Limb (tissue), 2 donors: Measurements from ENCODE around the gene SYNGR2.
A peak's percentile ranks its signal among the peaks of the same experiment; 100 is the strongest.

Experiments used
- DNase-seq, 2 donors: peaks; one replicate each; pipeline ENCODE4 v3.0.0-alpha.2; 2016; ENCODE audit errors: extremely low spot score in 2 of 2

The SYNGR2 gene

DNA sequence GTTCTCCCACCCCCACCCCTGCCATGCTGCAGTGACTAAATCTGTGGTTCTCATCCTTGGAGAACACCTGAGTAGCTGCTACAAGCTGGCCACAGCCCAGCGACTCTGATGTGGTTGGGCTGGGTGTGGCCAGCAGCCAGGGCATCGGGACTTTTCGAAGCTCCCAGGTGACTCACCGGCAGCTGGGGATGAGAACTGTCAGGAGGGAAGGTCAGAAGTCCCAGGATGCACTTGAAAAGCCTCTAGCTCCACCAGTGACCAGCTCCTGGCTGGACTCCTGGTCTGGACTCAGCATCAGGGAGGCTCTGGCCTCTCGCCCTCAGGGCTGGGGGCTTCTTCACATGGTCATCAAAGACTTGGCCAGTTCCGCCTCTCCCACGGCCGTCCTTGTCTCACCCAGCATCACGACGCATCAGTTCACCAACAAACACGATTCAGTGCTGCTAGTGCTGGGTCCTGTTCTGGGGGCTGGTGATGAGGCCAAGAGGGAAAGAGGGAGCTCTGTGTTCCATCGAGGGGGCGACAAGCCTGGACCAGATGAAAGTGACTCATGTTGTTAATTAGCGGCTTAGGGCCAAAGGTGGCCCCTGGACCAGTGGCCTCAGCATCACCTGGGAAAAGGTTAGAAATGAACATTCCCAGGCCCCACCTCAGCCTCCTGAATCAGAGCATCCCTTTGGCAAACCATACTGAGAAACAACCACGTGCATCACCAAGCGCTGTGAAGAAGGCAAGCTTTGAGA lies 26.1 kb upstream of the SYNGR2 start:
- no peak for DNase-seq

DNA sequence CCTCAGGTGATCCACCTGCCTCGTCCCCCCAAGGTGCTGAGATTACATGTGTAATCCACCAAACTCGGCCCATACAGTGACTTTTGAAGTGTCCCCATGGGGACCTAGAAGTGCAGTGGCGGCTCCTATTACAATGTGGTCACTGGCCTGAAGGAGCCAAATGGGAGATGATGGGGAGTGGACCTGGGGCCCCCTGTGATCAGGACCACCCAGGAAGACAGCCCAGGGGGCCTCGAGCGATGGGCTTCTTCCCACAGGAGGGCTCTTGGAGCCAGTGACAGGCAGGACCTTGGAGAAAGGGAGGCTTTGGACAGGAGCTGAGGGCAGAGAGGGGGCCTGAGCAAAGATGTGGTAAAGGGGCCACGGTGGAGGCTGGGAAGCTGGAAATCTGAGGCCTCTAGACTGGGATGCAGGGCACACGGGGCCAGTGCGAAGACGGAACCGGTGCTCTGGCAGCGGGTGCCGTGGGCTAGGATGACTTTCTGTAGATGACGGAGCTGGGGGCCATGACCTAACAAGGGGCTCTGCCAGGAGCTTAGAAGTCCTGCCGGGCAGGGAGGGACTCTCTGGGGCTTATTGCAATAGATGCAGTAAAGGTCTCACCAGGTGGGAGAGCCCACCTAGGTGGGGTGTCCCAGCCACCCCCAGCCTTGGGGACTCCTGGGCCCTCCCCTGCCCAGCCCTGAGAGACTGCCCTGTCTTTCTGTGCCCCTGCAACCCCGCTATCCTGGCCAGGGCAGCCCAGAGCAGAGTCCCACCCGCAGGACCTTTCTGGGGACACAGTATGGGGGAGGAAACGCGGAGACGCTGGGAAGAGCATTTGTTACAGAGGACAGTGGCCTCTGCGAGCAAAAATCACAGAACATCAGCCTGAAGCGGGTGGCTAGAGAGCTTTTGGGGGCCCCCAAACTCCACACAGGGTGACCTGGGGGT lies 24.9 kb upstream of the SYNGR2 start:
- no peak for DNase-seq

GRCh38 chr17:78144147-78144719 lies 24.1 kb upstream of the SYNGR2 start:
- peak; percentile 52 to 74 for DNase-seq

DNA sequence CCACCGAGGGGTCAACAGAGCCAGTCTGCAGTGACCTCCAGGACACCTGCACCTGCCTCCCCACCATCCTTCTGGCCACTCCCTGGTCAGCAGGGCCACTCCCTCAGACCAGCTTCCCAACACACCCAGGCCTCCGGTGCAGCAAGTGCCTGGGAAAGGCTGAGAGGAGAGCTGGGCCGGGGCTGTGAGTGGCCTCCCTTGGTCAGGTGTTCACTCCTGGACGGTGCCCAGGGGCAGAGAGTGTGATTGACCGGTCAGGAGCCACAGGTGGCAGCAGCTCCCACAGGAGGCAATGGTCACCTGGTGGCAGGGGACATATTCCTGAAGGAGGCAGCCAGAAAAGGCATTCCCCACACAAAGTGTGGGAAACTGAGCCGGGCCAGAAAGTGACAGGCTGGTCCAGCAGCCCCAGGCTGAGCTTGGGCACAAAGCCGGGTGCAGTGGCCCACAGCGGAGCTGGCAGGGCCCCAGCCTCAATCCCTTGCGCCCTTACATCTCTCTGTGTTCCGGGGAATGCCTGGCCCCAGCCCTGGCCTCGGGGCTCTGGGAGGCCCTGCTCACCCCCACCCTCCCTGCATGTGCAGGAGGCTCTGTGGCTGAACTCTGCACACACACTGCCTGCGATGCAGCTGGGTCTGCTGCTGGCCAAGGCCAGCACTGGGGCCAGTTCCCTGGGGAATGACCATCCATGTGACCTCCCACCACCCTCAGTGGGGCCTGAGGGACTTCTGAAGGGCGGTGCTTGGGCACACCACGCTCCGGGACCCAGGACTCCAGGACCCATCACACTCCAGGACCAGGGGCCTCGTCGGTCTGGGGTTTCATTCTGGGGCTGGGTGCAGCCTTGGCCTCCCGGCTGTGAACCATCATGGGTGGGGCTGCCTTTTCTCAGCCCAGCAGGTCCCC lies 23.4 kb upstream of the SYNGR2 start:
- peak in 1 of 2 donors; percentile 34 for DNase-seq

GRCh38 chr17:78146471-78146869 lies 21.9 kb upstream of the SYNGR2 start:
- DNase-seq, result no peak

GRCh38 chr17:78146881-78147280 lies 21.5 kb upstream of the SYNGR2 start:
- DNase-seq, result no peak

- DNase-seq, result no peak
These were observed 20.9 kb upstream of the SYNGR2 start for GRCh38 chr17:78147315-78147998.

GRCh38 chr17:78148286-78149016 lies 19.9 kb upstream of the SYNGR2 start:
- DNase-seq, result no peak

GRCh38 chr17:78151514-78152008 lies 16.8 kb upstream of the SYNGR2 start:
- DNase-seq, result no peak

DNA sequence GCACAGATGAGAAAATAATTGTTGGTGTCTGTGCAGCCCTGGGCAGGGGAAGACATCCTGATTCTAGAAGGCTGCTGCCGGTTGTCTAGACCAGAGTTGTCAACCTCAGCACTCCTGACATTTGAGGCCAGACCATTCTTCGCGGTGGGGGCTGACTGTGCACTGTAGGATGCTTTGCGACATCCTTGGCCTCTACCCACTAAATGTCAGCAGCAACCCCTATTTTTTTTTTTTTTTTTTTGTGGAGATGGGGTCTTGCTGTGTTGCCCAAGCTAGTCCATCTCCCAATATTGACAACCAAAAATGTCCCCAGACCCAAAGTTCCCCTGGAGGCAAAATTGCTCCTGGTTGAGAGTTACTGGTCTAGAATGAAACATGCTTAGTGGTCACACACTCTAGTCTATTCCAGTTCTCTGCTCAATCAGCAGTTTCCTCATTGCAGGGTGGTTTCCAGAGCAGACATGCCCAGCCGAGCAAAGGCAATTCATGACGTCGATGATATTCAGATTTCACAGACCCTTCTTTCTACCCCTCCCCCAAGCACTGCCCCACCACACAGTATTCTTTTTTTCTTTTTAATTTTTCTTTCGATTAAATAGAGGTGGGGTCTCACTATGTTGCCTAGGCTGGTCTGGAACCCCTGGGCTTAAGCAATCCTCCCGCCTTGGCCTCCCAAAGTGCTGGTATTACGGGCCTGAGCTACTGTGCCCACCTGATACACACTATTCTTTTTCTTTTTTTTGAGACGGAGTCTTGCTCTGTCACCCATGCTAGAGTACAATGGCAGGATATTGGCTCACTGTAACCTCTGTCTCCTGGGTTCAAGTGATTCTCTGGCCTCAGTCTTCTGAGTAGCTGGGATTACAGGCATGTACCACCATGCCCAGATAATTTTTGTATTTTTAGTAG lies 13.2 kb upstream of the SYNGR2 start:
- no peak for DNase-seq

- DNase-seq, result no peak
These were observed 8.7 kb upstream of the SYNGR2 start for GRCh38 chr17:78159575-78160158.

DNA sequence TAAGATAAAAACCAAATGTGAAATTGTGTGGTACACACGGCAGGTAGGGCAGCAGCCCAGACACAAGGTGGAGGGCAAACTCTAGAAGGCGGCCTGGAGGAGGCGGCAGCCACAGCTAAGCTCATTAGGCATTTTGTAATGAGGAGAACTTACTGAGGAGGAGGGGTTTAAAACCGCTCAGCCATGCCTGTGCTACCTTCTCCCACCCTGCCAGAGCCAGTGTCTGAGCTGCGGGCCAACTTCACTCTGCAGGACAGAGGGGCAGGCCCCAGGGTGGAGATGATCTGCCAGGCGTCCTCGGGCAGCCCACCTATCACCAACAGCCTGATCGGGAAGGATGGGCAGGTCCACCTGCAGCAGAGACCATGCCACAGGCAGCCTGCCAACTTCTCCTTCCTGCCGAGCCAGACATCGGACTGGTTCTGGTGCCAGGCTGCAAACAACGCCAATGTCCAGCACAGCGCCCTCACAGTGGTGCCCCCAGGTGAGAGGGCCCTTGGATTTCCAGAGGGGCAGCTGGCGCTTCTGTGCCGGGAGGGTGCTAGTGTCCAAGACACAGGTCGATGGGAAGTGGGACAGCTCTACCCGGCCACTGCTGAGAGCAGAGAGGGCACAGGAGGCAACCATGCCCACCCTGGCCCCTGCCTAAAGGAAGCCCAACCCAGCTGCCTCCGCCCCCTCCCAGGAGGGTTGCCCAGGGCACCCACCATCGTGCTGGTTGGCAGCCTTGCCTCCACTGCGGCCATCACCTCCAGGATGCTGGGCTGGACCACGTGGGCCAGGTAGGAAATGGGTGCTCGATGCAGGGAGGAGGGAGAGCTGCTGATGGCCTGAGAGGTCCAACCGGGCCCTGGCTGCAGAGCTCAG lies 4.3 kb upstream of the SYNGR2 start:
- DNase-seq, result no peak

DNA sequence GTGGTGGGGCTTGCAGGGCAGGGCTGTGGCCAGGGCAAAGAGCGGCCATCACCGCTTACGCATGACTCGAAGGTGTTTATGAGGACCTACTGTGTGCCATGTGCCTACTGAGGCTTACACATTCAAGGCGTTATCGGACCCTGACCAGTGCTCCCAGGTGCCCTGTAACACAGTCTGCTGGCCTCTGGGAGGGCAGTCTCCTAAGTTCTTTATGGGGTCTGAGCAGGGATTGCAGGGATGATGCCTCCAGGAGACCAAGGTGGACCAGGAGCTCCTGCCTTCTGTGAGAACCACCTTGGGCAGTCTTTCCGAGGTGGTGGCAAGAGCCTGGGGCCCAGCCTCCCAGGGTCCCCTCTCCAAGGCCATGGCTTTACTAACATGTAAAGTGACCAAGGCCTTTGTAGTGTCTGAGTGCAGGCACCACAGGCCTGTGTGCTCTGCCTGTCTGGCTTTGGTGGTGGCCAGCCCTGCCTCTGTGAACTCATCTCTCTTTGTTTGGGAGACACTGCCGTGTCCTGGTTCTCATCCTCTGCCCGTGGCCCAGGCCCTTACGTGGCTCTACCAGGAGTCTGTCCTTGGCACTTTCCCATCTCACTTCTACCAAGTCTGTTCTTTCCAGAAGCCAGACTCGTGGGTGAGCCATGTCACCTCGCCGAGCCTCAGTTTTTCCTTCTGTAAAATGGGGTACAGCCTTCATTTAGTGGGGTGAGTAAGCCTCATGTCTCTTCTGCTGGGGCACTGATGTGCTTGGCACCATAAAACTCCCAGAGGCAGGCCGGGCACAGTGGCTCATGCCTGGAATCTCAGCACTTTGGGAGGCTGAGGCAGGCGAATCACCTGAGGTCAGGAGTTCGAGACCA lies 3.4 kb upstream of the SYNGR2 start:
- DNase-seq, result no peak

GRCh38 chr17:78166416-78166815 lies 2.0 kb upstream of the SYNGR2 start:
- DNase-seq, result no peak

DNA sequence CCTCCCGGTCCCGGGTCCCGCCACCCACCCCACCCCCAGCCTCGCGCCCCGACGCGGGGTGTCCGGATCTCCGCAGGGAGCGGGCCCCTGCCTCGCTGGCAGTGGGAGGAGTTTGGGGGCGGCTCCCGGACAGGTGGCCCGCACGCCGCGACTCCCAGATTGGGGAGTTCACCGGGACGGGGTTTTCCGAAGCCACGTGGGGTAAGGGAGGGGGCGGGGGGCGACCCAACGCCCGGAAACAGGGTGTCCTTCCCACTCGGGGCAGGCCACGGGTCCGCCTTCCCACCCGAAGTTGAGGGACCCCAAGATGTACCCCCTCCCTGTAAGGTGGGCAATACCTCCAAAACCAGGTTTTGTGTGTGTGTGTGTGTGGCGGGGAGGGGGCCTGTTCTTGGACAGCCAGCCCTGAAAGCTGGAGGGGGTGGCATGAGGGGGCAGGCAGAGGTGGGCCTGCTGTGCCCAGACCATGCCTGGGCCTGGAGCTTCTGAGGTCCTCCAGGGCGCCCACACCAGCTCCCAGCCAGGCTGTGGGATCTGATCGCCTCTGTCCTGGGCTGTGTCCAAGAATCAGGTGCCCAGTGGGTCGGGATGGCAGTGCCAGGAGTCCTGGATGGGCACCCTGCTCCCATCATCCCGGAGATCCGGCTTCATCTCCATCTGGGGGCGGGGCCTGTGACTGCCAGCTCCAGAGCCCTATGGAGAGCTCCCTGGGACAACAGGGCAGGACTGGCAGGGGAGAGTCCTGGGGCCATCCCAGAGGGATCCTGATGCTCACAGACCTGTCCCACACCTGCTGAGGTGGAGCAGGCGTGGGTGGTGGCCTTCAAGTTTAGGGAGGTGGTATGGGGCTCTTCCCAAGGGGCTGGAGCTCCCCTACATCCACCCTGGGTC lies 767 bp downstream of the SYNGR2 start:
- no peak for DNase-seq
